Ovary (tissue), 9 donors: ENCODE data around the gene CMTM5. TPM values are rescaled to one million over a fixed set of nuclear protein-coding genes. Genes with fewer than 3 reads are reported as not detected.

ENCODE experiments used
- DNase-seq, 5 donors: peaks; one replicate each; pipeline ENCODE4 v3.0.0-alpha.2; 2019 to 2020
- H3K27ac ChIP-seq, 2 donors: fragments of 200-600 bp; one replicate each; pipeline versions ENCODE4 v1.5.1 to v1.8.0; 2019 to 2022
- H3K27me3 ChIP-seq: fragments of 200-600 bp; one replicate; pipeline ENCODE4 v1.8.0; 2022
- H3K36me3 ChIP-seq: fragments of 200-600 bp; sonication (generic); one replicate; pipeline ENCODE4 v1.5.1; 2019
- H3K4me1 ChIP-seq: one replicate; pipeline ENCODE4 v1.8.1; 2013; ENCODE audit warnings: mild to moderate bottlenecking, moderate library complexity; ENCODE audit not compliant: insufficient read depth
- H3K4me3 ChIP-seq: fragments of 200-600 bp; sonication (generic); one replicate; pipeline ENCODE4 v1.5.1; 2017
- H3K9me3 ChIP-seq, 2 donors: fragments of 200-600 bp in 1 of 2; sonication (generic) in 1 of 2; one replicate each; pipeline versions ENCODE4 v1.5.1 to v1.8.1; 2013 to 2019; ENCODE audit warnings: mild to moderate bottlenecking in 1 of 2, moderate library complexity in 1 of 2
- CTCF ChIP-seq, 3 donors: fragments of 450-650 bp in 2 of 3; fragments of 200-600 bp in 1 of 3; IDR thresholded peaks; one replicate each; pipeline versions ENCODE4 v1.5.1 to v1.8.0; 2016 to 2022; ENCODE audit warnings: antibody characterized with exemption in 3 of 3, mild to moderate bottlenecking in 1 of 3
- EP300 ChIP-seq: sonication (generic); formaldehyde crosslinking; IDR thresholded peaks from one replicate; pipeline ENCODE4 v1.6.1; 2017; ENCODE audit warnings: antibody characterized with exemption
- POLR2A ChIP-seq: fragments of 450-650 bp; IDR thresholded peaks from one replicate; pipeline ENCODE4 v1.6.1; 2017; ENCODE audit warnings: antibody characterized with exemption, mild to moderate bottlenecking, moderate library complexity
- WGBS, 3 donors: extraction: QIAGEN DNeasy Blood & Tissue Kit in 1 of 3; methylation state at CpG; one replicate each; pipeline versions ENCODE4 v1.1.5 to v1.1.7; 2013 to 2017; 5-methylcytosine and 5-hydroxymethylcytosine counted together
- intact Hi-C, 4 donors: fragments of 100-400 bp; cut with DNase I; formaldehyde crosslinking; loops; one replicate each; pipeline versions ENCODE4 v1.11.0 to v1.15.1; 2022 to 2023
- polyA plus RNA-seq, 2 donors: library from polyadenylated mRNA; stranded (reverse); fragments of 200-250 nt in 1 of 2; fragments of 350-450 nt in 1 of 2; fragmentation: Illumina TruSeq in 1 of 2; extraction: RNeasy Lipid Tissue Mini Kit (QIAGEN cat#74804) in 1 of 2; gene quantifications; one replicate each; pipeline ENCODE4 v1.2.3, GENCODE V29; 2013 to 2014
- total RNA-seq, 7 donors: library from RNA; depleted of rRNA in 2 of 7; stranded (reverse); fragments of >200 nt in 2 of 7; fragmentation: NEBNext Ultra II Directional in 3 of 7; extraction: Animal tissue kit (Norgen Biotek cat#: 25700) in 3 of 7; gene quantifications; one replicate each; pipeline versions ENCODE4 v1.1.0 to v1.2.4, GENCODE V29; 2016 to 2023
- donor health status: DM: no; HTN: no; CAD: no; lungs with moderate emphysema.
- donor health status: DM: no; HTN: no; CAD: no.
- donor health status: Bipolar disorder and iron deficiency.
- donor health status: DM: yes; HTN: yes; CAD: no.
- donor health status: DM: no; HTN: no; CAD: no.
- donor health status: DM: yes; HTN: yes; CAD: no.

Gene CMTM5
- total and polyA plus RNA-seq, 9 donors, result 0.16 to 1.1 (median 0.48) TPM; not detected in 6

GRCh38 chr14:23347406-23348296 lies 29.2 kb upstream of the CMTM5 start:
- no peaks in the 10 kb centered on the region for H3K9me3 ChIP-seq
- H3K27ac ChIP-seq, result no peak overlapping the region
- H3K27me3 ChIP-seq, result no peaks in the 10 kb centered on the region
- intact Hi-C loops, result no loop called here
- no peak overlapping the region for H3K4me3 ChIP-seq
- no peak for DNase-seq
- no peaks in the 10 kb centered on the region for H3K36me3 ChIP-seq
- TF ChIP-seq CTCF (IDR thresholded peaks at IDR 0.05) (no peak), POLR2A (no peak), EP300 (no peak)
- peaks cover 4% of the 10 kb centered on the region for H3K4me1 ChIP-seq
- 91 to 93% (median 92%) methylated on average over 19 of the region's 19 CpGs for WGBS, 3 donors

DNA sequence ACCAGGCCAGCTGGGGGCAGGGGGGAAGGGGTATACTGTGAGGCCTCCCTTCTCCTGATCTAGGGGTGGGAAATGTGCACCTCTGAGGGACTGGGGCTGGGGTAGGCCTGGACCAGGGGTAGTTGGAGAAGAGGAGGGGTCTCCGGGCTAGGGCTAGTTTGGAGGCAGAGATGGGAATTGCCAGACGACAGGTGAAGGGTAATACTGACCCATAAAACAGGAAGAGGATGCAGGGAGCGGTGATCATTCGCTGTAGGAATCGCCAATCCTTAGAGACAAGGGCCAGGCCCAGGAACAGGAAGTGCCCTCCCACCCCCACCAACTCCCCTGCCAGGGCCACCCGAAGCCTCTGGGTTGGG lies 28.6 kb upstream of the CMTM5 start:
- H3K4me3 ChIP-seq, result no peak overlapping the region
- no peak for DNase-seq
- no peak overlapping the region for H3K27ac ChIP-seq
- no peaks in the 10 kb centered on the region for H3K36me3 ChIP-seq
- intact Hi-C loops, result no loop called here
- no peaks in the 10 kb centered on the region for H3K9me3 ChIP-seq
- TF ChIP-seq EP300 (no peak), POLR2A (no peak), CTCF (IDR thresholded peaks at IDR 0.05) (no peak)
- H3K4me1 ChIP-seq, result peaks cover 4% of the 10 kb centered on the region
- H3K27me3 ChIP-seq, result no peaks in the 10 kb centered on the region
- WGBS, 3 donors, result 84 to 91% (median 88%) methylated on average over 6 of the region's 6 CpGs

DNA sequence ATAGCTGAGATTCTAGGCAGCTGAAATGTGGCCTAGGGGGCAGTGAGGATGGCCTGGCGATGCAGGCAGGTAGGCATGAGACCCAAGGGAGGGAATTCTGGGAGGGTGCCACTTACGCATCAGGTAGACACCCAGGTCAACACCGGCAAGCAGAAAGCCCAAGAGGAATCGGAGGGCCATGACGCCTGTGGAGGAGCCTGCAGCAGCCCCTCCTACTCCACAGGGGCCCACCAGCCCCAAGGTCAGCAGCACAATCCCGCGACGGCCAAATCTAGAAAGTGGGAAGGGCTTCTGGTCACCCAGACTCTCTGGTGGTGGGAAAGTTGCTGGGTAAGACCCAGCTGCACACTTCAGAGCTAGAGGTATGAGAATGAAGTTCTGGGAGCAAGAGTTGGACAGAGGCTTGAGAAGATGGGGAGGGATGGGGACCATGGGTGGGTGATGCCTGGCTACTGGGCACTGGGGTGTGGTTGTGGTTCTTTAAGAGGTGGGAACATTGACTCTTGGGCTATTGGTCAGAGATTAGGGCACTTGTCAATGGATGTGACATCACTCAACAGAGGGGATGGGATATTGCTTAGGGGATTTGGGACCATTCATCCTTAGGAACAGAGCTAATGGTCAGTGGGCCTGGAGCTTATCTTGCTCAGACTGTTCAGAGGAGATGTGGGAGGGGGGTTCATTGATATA lies 27.5 kb upstream of the CMTM5 start:
- WGBS, 3 donors, result 78 to 82% (median 80%) methylated on average over 8 of the region's 8 CpGs
- DNase-seq, result no peak
- Histone ChIP-seq H3K9me3 (no peaks in the 10 kb centered on the region), H3K4me1 (peaks cover 4% of the 10 kb centered on the region), H3K36me3 (no peaks in the 10 kb centered on the region), H3K4me3 (no peak overlapping the region), H3K27ac (no peak overlapping the region), H3K27me3 (no peaks in the 10 kb centered on the region)
- TF ChIP-seq POLR2A, result no peak
- TF ChIP-seq EP300, result no peak
- TF ChIP-seq CTCF (IDR thresholded peaks at IDR 0.05), result no peak
- intact Hi-C loops, result no loop called here

DNA sequence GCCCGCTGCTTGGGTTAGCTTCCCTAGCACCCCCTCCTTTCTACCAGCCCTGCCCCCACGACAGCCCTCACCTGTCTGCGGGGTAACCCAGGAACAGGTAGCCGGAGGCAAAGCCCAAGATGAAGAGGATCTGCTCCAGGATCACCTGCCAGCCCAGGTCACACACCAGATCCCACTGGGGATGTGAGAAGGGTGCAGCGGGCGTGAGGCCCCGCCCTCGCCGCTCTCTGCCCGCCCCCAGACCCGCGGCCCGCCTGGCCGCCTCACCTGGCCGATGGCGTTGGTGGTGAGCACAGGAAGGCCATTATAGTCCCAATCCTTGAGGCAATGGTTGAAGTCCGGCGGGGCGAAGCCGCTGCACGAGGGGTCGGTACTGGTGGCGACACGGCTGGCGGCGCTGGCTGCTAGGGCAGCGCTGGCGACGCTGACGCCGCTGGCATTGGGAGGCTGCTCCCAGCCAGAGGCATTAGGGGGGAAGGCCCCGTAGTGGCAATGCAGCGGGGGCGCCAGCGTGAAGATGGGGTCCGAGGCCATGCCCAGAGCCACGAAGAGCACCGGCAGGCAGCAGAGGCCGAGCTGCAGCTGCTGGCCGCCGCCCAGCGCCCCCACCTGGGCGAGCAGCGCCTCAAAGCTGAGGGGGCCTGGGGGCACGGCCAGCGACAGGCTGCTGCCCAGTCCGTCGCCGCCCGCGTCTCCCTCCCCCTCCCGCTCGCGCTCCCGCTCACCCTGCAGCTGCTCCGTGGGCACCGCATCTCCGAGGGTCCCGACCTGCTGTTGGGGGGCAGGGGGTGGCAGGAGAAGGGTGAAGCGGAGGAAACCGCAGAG lies 25.0 kb upstream of the CMTM5 start:
- Histone ChIP-seq H3K9me3 (no peaks in the 10 kb centered on the region), H3K27me3 (no peaks in the 10 kb centered on the region), H3K36me3 (no peaks in the 10 kb centered on the region), H3K4me3 (peak overlapping the region; percentile 69), H3K4me1 (peaks cover 4% of the 10 kb centered on the region), H3K27ac (no peak overlapping the region)
- 10 to 14% (median 11%) methylated on average over 39 to 61 of the region's 61 CpGs for WGBS, 3 donors
- intact Hi-C loops, result no loop called here
- TF ChIP-seq CTCF (IDR thresholded peaks at IDR 0.05) (no peak), POLR2A (no peak)
- DNase-seq, result peak in 3 of 5 donors; percentile 44 to 51 (median 47)
